Measurements from ENCODE around the gene AR.
"Not testable (repeated sequence)": the region's sequence is repeated elsewhere in the genome, so short reads cannot be mapped to it uniquely, and the experiment has no call there.

The AR gene

DNA sequence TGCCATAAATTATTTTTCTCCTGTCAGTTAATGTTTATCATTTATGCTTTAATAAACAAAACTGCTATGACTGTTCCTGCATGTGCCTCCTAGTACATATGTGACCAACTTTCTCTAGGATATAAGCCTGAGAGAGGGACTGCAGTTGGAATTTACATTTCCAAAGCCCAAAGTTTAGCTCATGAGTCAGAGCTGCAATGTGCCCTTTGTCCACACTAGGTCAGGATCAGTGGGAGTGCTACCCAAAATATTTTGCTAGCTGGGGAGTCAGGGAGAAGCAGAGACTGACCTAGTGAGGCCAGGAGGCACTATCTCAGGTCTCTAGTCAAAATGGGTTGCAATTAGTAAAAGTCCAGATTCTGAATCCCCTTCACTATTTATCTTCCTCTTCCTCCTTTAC lies 92.7 kb downstream of the AR start:
- no peaks in the 10 kb centered on the region for H3K36me3 ChIP-seq (ENCODE audit: insufficient read depth, low read length)

DNA sequence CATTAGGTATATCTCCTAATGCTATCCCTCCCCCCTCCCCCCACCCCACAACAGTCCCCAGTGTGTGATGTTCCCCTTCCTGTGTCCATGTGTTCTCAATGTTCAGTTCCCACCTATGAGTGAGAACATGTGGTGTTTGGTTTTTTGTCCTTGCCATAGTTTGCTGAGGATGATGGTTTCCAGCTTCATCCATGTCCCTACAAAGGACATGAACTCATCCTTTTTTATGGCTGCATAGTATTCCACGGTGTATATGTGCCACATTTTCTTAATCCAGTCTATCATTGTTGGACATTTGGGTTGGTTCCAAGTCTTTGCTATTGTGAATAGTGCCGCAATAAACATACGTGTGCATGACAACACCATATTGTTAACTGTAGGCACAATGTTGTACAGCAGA lies 93.5 kb downstream of the AR start:
- H3K4me3 ChIP-seq; DNase-seq (ENCODE audit: low read depth, low spot score); H3K9me3 ChIP-seq (ENCODE audit: low read depth, low read length); H3K36me3 ChIP-seq (ENCODE audit: insufficient read depth, low read length); H3K27ac ChIP-seq; H3K9ac ChIP-seq (ENCODE audit: insufficient read length): not testable (repeated sequence)

More for the DNA sequence above, 92.7 kb downstream of the AR start:
- no peak for TF ChIP-seq POLR2AphosphoS5 (IDR thresholded peaks at IDR 0.05; ENCODE audit: borderline replicate concordance, low read depth, low read length)
- TF ChIP-seq FOXP2 (optimal IDR thresholded peaks at IDR 0.05; ENCODE audit: control extremely low read depth, extremely low read length, insufficient read depth): no peak
- TF ChIP-seq EZH2 (IDR thresholded peaks at IDR 0.05): no peak
- Histone ChIP-seq H3K9ac (ENCODE audit: insufficient read length) (no peak overlapping the region), H3K4me3 (no peak overlapping the region), H3K9me3 (ENCODE audit: low read depth, low read length) (no peaks in the 10 kb centered on the region), H3K27ac (no peak overlapping the region)
- DNase-seq (ENCODE audit: low read depth, low spot score): no peak

DNA sequence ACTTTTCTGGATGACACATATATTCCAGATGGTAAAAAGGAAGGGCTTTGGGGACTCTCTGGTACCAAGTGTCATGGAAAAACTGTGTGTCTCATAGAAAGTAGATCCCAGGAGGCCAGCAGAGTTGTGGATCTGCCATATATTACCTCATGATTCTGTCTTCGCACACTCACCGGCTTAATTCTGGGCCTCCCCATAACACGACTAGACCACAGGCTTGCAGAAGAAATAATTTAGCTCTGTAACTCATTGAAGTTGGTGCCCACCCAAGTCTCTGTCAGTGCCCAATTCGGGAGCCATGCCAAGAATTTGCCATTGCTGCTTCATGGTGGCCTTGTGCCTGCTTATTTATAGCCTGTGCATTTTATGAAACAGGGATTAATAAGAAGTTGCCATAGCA lies 104.5 kb downstream of the AR start:
- Histone ChIP-seq H3K9ac (ENCODE audit: insufficient read length) (no peak overlapping the region), H3K4me3 (no peak overlapping the region), H3K9me3 (ENCODE audit: low read depth, low read length) (no peaks in the 10 kb centered on the region), H3K36me3 (ENCODE audit: insufficient read depth, low read length) (no peaks in the 10 kb centered on the region), H3K27ac (no peak overlapping the region)
- TF ChIP-seq EZH2 (IDR thresholded peaks at IDR 0.05): no peak
- TF ChIP-seq POLR2AphosphoS5 (IDR thresholded peaks at IDR 0.05; ENCODE audit: borderline replicate concordance, low read depth, low read length): no peak
- TF ChIP-seq FOXP2 (optimal IDR thresholded peaks at IDR 0.05; ENCODE audit: control extremely low read depth, extremely low read length, insufficient read depth): no peak
- DNase-seq (ENCODE audit: low read depth, low spot score): no peak

DNA sequence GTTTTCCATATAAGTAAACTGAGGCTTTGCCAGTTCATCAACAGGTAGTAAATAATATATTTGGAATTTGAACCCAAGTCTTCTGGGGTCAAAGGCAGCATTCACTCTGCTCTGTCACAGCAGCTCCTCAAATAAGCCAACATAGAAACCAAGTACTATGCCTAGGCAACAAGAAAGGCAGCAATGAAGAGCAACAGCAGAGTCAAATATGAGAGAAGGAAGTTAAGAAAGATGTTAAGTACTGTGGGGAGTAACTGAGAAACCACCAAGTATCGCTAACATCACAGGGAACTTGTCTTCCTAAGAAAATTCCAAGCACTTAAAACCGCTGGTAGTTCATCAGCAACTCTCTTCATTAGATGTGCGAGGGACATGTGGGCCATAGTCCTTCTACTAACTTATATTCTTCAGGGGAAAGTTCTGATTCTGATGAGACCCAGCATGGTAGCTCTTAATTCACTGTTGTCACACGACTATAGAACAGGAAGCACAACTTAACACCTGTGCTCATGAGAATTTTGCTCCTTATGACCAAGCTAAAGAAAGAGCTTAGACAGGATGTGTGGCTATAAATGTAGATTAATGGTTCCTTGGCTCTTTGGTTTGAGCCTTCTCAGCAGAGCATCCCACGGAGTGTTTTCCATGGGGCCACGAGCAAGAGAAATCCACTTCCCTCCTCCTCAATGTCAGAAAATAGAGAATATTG lies 107.8 kb downstream of the AR start:
- H3K27ac ChIP-seq: no peak overlapping the region
- no peak overlapping the region for H3K9ac ChIP-seq (ENCODE audit: insufficient read length)
- no peaks in the 10 kb centered on the region for H3K36me3 ChIP-seq (ENCODE audit: insufficient read depth, low read length)
- no peak overlapping the region for H3K4me3 ChIP-seq
- TF ChIP-seq EZH2 (IDR thresholded peaks at IDR 0.05) (no peak), POLR2AphosphoS5 (IDR thresholded peaks at IDR 0.05; ENCODE audit: borderline replicate concordance, low read depth, low read length) (no peak), FOXP2 (optimal IDR thresholded peaks at IDR 0.05; ENCODE audit: control extremely low read depth, extremely low read length, insufficient read depth) (no peak)
- H3K9me3 ChIP-seq (ENCODE audit: low read depth, low read length): no peaks in the 10 kb centered on the region
- DNase-seq (ENCODE audit: low read depth, low spot score): no peak

DNA sequence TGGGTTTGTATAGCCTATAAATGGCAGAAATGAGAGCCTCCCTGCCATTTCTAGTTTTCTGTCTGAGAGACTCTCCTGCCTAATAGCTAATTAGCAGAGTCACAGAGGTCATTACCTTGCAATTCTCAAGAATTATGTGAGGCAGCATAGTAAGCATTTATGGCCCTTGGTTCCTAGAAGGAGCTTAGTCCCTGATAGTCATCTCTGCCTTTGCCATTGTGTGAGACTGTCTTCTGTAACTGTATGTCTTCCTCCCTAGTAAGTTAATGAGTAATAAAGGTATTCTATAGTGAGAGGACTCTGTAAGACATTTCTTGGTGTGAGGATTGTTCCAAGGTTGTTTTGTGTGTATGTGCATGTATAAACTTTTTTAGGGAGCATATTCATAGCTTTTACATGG lies 108.7 kb downstream of the AR start:
- no peak overlapping the region for H3K27ac ChIP-seq
- no peak overlapping the region for H3K9ac ChIP-seq (ENCODE audit: insufficient read length)
- TF ChIP-seq EZH2 (IDR thresholded peaks at IDR 0.05) (no peak), FOXP2 (optimal IDR thresholded peaks at IDR 0.05; ENCODE audit: control extremely low read depth, extremely low read length, insufficient read depth) (no peak), POLR2AphosphoS5 (IDR thresholded peaks at IDR 0.05; ENCODE audit: borderline replicate concordance, low read depth, low read length) (no peak)
- DNase-seq (ENCODE audit: low read depth, low spot score): no peak
- H3K4me3 ChIP-seq: no peak overlapping the region
- H3K9me3 ChIP-seq (ENCODE audit: low read depth, low read length): no peaks in the 10 kb centered on the region
- H3K36me3 ChIP-seq (ENCODE audit: insufficient read depth, low read length): no peaks in the 10 kb centered on the region

DNA sequence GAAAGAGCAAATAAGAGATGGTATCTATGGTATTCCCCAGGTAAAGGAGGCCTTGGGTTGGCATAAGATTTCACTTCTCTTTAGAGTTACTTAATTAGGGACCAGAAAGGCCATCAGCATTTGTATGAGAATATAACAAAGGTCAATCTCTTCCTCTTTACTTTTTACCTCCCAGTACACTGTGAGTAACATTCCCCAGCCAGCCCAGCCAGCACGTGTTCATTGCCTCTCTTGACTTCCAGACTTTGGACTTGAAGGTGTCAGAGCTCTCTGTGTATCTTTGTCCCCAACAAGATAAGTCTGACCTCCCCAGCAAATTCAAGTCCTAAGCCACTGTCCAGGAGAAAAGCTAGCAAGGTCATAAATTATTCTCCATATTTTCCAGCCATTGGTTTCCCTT lies 110.5 kb downstream of the AR start:
- Histone ChIP-seq H3K36me3 (ENCODE audit: insufficient read depth, low read length) (no peaks in the 10 kb centered on the region), H3K9me3 (ENCODE audit: low read depth, low read length) (no peaks in the 10 kb centered on the region), H3K9ac (ENCODE audit: insufficient read length) (no peak overlapping the region), H3K27ac (no peak overlapping the region), H3K4me3 (no peak overlapping the region)
- TF ChIP-seq POLR2AphosphoS5 (IDR thresholded peaks at IDR 0.05; ENCODE audit: borderline replicate concordance, low read depth, low read length) (no peak), EZH2 (IDR thresholded peaks at IDR 0.05) (no peak), FOXP2 (optimal IDR thresholded peaks at IDR 0.05; ENCODE audit: control extremely low read depth, extremely low read length, insufficient read depth) (no peak)
- DNase-seq (ENCODE audit: low read depth, low spot score): no peak

DNA sequence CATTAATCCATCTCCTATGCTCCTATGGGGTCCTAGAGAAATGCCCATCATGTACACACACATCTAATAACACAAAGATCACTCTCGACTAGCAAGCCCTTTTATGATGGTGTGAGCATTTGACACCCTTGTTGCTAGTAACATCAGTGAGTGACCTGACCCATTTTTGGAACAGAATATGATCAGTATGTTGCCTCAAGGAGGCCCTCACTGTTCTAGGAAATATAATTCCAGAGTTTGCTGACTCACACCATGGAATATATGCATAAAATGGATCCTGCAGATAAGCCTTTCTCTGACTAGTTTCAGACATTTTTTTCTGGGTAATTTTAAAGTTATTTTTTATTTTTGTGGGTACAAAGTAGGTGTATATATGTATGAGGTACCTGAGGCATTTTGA lies 121.8 kb downstream of the AR start:
- Histone ChIP-seq H3K36me3 (ENCODE audit: insufficient read depth, low read length) (no peaks in the 10 kb centered on the region), H3K9ac (ENCODE audit: insufficient read length) (no peak overlapping the region), H3K27ac (no peak overlapping the region), H3K9me3 (ENCODE audit: low read depth, low read length) (no peaks in the 10 kb centered on the region), H3K4me3 (no peak overlapping the region)
- DNase-seq (ENCODE audit: low read depth, low spot score): no peak
- no peak for TF ChIP-seq FOXP2 (optimal IDR thresholded peaks at IDR 0.05; ENCODE audit: control extremely low read depth, extremely low read length, insufficient read depth)
- TF ChIP-seq POLR2AphosphoS5 (IDR thresholded peaks at IDR 0.05; ENCODE audit: borderline replicate concordance, low read depth, low read length): no peak
- TF ChIP-seq EZH2 (IDR thresholded peaks at IDR 0.05): no peak

DNA sequence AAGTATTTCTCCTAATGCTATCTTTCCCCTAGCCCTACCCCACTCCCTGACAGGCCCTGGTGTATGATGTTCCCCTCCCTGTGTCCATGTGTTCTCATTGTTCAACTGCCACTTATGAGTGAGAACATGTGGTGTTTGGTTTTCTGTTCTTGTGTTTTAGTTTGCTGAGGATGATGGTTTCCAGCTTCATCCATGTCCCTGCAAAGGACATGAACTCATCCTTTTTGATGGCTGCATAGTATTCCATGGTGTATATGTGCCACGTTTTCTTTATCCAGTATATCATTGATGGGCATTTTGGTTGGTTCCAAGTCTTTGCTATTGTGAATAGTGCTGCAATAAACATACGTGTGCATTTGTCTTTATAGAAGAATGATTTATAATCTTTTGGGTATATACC lies 126.9 kb downstream of the AR start:
- not testable (repeated sequence) for H3K36me3 ChIP-seq (ENCODE audit: insufficient read depth, low read length); DNase-seq (ENCODE audit: low read depth, low spot score); H3K9me3 ChIP-seq (ENCODE audit: low read depth, low read length); H3K27ac ChIP-seq; H3K9ac ChIP-seq (ENCODE audit: insufficient read length); H3K4me3 ChIP-seq

DNA sequence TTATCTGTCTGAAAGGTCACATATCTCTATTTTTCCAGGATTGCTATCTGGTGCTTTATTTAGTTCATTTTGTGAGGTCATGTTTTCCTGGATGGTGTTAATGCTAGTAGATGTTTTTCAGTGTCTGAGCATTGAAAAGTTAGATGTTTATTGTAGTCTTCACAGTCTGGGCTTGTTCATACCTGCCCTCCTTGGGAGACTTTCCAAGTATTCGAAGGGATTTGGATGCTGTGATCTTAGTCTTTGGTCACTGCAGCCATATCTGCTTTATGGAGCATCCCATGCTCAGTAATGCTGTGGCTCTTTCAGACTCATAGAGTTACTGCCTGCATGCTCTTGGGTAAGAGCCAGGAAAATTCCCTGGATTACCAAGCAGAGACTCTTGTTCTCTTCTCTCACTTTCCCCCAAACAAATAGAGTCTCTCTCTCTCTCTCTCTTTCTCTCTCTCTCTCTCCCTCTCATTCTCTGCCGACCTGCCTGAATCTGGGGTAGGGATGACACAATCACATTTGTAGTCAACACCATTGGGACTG lies 130.0 kb downstream of the AR start:
- no peaks in the 10 kb centered on the region for H3K9me3 ChIP-seq (ENCODE audit: low read depth, low read length)
- H3K36me3 ChIP-seq (ENCODE audit: insufficient read depth, low read length): no peaks in the 10 kb centered on the region

More for the DNA sequence above, 130.0 kb downstream of the AR start:
- Histone ChIP-seq H3K4me3 (no peak overlapping the region), H3K27ac (no peak overlapping the region), H3K9ac (ENCODE audit: insufficient read length) (no peak overlapping the region)
- TF ChIP-seq EZH2 (IDR thresholded peaks at IDR 0.05) (no peak), POLR2AphosphoS5 (IDR thresholded peaks at IDR 0.05; ENCODE audit: borderline replicate concordance, low read depth, low read length) (no peak), FOXP2 (optimal IDR thresholded peaks at IDR 0.05; ENCODE audit: control extremely low read depth, extremely low read length, insufficient read depth) (no peak)
- DNase-seq (ENCODE audit: low read depth, low spot score): no peak

All from SK-N-MC (cell line).